Activated CD4-positive, alpha-beta T cell treated with anti-CD3 and anti-CD28 coated beads, Interleukin-2, amount 50 U/mL, for 48 hours (primary cell): ENCODE data around the gene TSSK6.
A peak's percentile ranks its signal among the peaks of the same experiment; 100 is the strongest.
"Not testable (repeated sequence)": the region's sequence is repeated elsewhere in the genome, so short reads cannot be mapped to it uniquely, and the experiment has no call there.

Experiments used
- DNase-seq, 2 experiments: peaks; one replicate each; pipeline ENCODE4 v3.0.0-alpha.2; 2020

The TSSK6 gene

GRCh38 chr19:19485998-19486290 lies 29.4 kb downstream of the TSSK6 start:
- no peak for DNase-seq

GRCh38 chr19:19485161-19485997 lies 30.0 kb downstream of the TSSK6 start:
- DNase-seq = no peak

- DNase-seq = no peak
These were observed 32.3 kb downstream of the TSSK6 start for GRCh38 chr19:19482809-19483596.

- DNase-seq = peak in 1 of 2 experiments; percentile 26
These were observed 34.7 kb downstream of the TSSK6 start for GRCh38 chr19:19480688-19481087.

GRCh38 chr19:19477705-19478383 lies 37.5 kb downstream of the TSSK6 start:
- no peak for DNase-seq

GRCh38 chr19:19475849-19476828 lies 39.2 kb downstream of the TSSK6 start:
- DNase-seq = no peak

- DNase-seq = no peak
These were observed 40.2 kb downstream of the TSSK6 start for GRCh38 chr19:19475015-19475765.

GRCh38 chr19:19472106-19472505 lies 43.2 kb downstream of the TSSK6 start:
- DNase-seq = not testable (repeated sequence)

GRCh38 chr19:19471682-19472081 lies 43.7 kb downstream of the TSSK6 start:
- DNase-seq = no peak

GRCh38 chr19:19470579-19470978 lies 44.8 kb downstream of the TSSK6 start:
- no peak for DNase-seq

GRCh38 chr19:19468424-19469050 lies 46.8 kb downstream of the TSSK6 start:
- DNase-seq = no peak

- no peak for DNase-seq
These were observed 49.1 kb downstream of the TSSK6 start for GRCh38 chr19:19466201-19466600.

- DNase-seq = no peak
These were observed 49.8 kb downstream of the TSSK6 start for GRCh38 chr19:19465436-19466070.

GRCh38 chr19:19464339-19465098 lies 50.8 kb downstream of the TSSK6 start:
- no peak for DNase-seq
